Measurements from ENCODE around the gene PADI6. TPM values are rescaled to one million over a fixed set of nuclear protein-coding genes. Genes with fewer than 3 reads are reported as not detected.
"Not testable (repeated sequence)": the region's sequence is repeated elsewhere in the genome, so short reads cannot be mapped to it uniquely, and the experiment has no call there.

PADI6 gene
- polyA plus RNA-seq, 12 donors: not detected

- no peak for DNase-seq
Observed at GRCh38 chr1:17404034-17404684, 32.2 kb downstream of the PADI6 start.

GRCh38 chr1:17404820-17405219, 32.8 kb downstream of the PADI6 start:
- DNase-seq: no peak

DNA sequence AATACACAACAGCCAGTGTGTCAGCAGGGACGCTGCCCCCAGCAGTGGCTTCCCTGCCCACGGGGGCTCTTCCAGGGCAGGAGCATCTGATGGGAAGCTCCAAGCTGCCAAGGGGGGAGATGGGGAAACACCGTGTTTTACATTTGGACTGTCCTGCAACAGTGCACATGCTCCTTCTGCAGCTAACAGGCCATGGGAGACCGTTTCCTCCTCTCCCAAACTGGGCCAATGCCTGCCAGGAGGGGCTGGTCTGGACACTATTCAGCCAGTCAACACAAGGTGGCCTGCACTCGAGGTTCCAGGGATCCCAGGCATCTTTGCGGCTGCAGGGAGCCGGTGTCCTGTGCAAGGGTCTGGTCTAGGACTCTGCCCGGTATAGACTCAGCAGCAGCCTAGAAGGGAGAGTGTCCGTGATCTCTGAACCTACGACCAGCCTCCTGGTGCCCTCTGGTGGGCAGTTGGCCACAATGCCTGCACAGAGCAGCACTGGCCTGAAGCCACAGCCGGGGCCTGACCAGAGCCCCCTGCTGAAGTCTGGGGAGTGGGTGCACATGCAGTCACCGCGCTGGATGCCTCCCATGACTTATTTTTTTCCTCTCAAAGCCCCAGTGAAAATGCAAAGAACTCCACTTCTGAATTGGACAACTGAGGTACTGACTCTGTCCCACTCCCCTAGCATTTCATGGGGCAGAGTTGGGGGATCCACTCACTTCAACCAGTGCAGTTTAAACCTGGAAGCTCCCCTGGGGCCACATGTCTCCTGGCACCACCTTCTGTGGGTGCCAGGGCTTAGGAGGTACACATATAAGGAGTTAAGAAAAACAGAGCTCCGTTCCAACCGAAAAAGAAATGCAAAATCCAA, 34.1 kb downstream of the PADI6 start:
- peak; percentile 46 for DNase-seq

DNA sequence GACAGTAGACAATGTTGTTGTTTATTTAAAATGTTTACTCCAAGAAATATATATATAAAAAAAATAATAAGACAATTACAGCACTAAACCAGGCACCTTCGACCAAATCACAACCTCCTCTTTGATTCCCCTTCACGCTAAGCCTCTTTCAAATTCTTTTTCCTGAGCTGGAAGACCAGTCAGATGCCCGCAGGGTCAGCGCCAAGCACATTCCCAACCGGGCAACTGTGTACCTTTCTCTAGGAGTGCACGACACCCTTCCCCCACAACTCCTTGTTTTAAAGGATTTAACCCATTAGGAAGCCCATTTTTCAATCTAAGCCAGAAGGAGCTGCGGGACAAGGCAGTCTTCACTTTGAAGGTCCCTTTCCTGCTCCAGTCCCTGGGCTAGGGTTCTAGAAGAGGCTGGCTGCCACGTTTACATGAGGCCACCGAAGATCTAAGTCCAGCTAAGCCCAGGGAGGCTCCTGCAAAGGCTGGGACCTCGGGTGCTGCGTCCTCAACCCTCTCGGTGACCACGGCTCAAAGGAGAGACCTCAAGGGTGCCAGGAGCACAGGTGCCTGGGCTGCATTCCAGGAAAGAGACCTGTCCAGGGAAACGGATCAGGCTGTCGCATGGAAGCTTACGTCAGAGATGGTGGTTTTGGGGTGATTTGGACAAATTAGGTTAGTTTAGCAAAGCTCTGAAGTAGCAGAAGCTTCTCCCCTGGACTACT, 34.9 kb downstream of the PADI6 start:
- not testable (repeated sequence) for DNase-seq

DNA sequence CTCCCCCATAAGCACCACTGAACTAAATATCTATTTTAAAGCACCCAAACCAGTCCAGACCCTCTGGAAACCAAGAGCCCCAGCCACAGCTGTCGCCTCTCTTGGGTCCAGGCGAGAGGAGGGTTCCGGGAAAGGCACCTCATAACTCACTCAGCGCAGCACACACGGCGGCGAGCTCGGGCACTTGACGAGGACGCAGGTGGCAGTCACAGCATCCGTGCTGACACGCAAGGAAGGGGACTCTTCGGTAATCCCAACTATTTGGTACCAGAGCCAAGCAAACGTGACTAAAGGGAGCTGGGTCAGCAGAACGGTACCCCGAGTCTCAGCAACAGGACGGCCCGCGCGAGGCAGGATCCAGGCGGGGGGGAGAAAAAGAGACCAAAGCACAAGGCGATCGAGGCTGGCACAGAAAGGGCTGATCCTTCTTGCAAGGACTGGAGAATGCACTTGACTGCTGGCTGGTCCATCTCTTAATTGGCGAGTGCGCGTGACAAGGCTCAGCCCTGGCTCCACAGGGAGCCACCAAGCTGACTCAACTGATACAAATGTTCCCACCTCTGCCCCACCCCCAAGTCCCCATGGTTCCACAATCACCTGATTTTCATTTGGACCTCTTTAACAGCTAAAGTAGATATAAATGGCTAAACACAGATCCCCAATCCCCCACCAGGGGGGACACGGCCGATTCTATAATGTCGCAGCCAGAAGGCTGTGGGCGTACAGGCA, 36.0 kb downstream of the PADI6 start:
- not testable (repeated sequence) for DNase-seq

GRCh38 chr1:17409391-17409811, 37.4 kb downstream of the PADI6 start:
- DNase-seq: no peak

- DNase-seq: no peak
Observed at GRCh38 chr1:17412093-17412870, 40.3 kb downstream of the PADI6 start.

- DNase-seq: no peak
Observed at GRCh38 chr1:17414022-17414421, 42.0 kb downstream of the PADI6 start.

GRCh38 chr1:17416389-17416788, 44.4 kb downstream of the PADI6 start:
- DNase-seq: no peak

DNA sequence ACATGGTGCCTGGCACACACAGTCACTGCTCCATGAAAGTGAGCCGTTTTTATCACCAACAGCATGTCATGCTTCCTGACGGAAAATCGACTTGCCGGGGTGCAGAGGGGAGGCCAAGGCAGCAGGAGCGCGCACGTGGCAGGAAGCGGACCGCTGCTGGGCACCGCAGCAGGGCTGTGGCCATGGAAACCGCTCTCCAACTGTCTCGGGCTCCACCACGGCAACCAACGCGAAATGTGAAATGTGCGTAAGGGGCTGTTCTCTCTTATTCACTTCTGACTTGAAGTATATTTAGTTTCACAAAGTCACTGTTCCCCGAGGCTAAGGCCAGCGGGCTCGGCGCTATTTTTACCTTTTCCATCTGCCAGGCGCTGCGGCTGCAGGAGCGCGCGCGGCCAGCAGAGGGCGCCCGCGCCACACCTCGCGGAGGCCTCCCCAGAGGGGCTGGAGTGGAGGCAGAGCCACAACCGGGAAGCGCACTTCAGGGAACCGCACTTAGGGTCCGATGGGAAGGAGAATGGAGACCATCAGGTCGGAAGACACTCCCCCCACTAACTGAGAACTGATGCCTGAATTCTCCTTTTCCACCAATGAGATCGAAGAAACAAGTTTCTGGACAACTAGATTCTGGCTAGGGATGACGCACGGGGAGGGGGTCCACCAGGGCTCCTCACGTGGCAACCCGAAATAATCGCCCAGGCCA, 47.8 kb downstream of the PADI6 start:
- peak; percentile 53 for DNase-seq

- no peak for DNase-seq
Observed at GRCh38 chr1:17420391-17420918, 48.5 kb downstream of the PADI6 start.

DNA sequence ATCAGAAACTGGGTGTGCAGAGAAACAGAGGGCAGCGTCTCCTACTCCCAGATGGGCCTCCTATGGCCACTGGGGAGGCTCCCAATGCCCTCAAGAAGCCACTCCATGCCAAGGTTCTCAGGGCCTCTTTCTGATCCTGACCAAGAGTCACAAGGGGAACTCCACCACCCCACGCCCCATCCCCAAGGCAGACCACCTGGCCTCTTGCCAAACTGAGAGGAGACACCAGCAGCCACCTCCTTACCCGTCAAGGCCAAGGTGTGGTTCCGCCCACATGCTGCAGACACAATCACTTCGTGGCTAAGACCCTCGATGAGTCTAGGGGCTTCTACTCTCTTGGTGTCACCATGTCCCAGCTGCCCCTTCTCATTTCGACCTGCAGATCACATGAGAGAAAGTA, 50.5 kb downstream of the PADI6 start:
- DNase-seq: no peak

- no peak for DNase-seq
Observed at GRCh38 chr1:17423781-17424245, 51.8 kb downstream of the PADI6 start.

DNA sequence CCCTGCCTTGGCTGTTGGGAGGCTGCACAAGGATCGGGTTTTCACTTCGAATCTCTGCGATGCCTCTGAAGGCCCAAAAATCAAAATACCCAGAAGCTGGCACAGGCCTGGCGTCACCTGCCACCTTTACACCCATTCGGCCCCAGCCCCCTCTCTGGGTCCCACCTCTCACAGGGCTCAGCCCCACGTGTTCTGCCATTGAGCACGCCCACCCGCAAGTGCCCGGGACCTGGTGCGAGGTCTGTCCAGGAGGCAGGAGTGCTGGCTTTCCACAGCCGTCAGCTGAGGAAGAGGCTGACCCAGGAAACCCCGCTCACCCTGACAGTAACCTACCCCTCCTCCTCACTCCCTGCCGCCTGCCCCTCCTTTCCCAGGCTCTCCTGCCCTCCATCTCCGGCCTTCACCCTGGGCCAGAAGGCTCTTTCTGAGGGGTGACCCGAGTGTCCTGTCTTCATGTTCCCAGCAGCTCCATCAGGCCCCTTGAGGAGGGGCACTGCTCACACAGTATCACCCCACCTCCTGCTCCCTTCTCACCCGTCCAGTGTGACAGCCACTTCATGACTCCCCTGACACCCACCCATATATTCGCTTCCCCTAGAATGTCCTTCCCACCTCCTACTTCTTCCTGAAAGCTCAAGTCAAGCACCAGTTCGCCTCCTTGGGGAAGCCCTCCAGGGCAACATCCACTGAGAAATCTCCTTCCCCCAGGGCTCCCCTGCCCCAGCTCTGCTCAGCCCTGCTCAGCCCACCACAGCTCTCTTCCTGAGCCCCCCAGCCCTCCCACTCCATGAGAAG, 54.0 kb downstream of the PADI6 start:
- DNase-seq: no peak

GRCh38 chr1:17427696-17428660, 56.0 kb downstream of the PADI6 start:
- no peak for DNase-seq

- no peak for DNase-seq
Observed at GRCh38 chr1:17429183-17429582, 57.2 kb downstream of the PADI6 start.

DNA sequence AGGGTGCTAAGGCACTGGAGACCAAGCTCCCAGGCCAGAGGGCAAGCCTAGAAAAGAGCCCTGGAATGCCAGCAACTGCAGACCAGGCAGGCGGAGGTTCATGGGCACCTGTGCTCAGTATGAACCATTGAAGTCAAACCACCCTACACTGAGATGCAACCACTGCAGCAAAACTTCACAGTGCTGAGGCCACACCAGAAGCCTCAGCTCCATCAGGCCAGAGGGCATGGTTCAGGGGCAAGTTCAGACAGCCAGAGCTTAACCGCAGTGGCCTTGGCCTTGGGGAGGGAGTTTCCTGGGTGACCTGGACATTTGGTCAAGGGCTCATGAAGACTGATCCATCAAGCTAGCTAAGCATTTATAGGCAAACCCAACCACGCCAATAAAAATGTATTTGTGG, 60.4 kb downstream of the PADI6 start:
- no peak for DNase-seq

GRCh38 chr1:17433261-17433660, 61.3 kb downstream of the PADI6 start:
- no peak for DNase-seq
